ENCODE data around the gene TERC.

GRCh38 chr3:169790219-169790618 is 25.4 kb upstream of the TERC start:
- TF ChIP-seq POLR2AphosphoS5 (IDR thresholded peaks at IDR 0.05): no peak
- no peak for TF ChIP-seq POLR2A (IDR thresholded peaks at IDR 0.05)
